Liver (tissue), 9 donors: ENCODE results near the gene BBS10. TPM values are rescaled to one million over a fixed set of nuclear protein-coding genes. Genes with fewer than 3 reads are reported as not detected.
A peak's percentile ranks its signal among the peaks of the same experiment; 100 is the strongest.

ENCODE experiments used
- DNase-seq: peaks from one replicate; pipeline ENCODE4 v3.0.0-alpha.2; 2017; ENCODE audit warnings: low spot score
- H3K27ac ChIP-seq, 2 donors: one replicate each; pipeline ENCODE4 v1.7.0; 2013; ENCODE audit warnings: inconsistent platforms in 2 of 2, low read length in 2 of 2, control low read depth in 1 of 2, low read depth in 1 of 2, mild to moderate bottlenecking in 1 of 2
- H3K27me3 ChIP-seq, 4 donors: one replicate each; pipeline versions ENCODE4 v1.6.1 to v1.7.0; 2013; ENCODE audit warnings: low read length in 3 of 4, inconsistent platforms in 1 of 4, mild to moderate bottlenecking in 1 of 4, moderate library complexity in 1 of 4; ENCODE audit not compliant: control insufficient read depth in 4 of 4, insufficient read depth in 4 of 4
- H3K36me3 ChIP-seq, 4 donors: one replicate each; pipeline versions ENCODE4 v1.6.1 to v1.7.0; 2013; ENCODE audit warnings: low read length in 3 of 4, mild to moderate bottlenecking in 3 of 4, low read depth in 1 of 4, moderate library complexity in 1 of 4; ENCODE audit not compliant: control insufficient read depth in 4 of 4, insufficient read depth in 3 of 4
- H3K4me1 ChIP-seq, 4 donors: one replicate each; pipeline versions ENCODE4 v1.6.1 to v1.7.0; 2013; ENCODE audit warnings: low read length in 3 of 4, mild to moderate bottlenecking in 3 of 4, moderate library complexity in 1 of 4; ENCODE audit not compliant: control insufficient read depth in 4 of 4, insufficient read depth in 4 of 4
- H3K4me3 ChIP-seq, 3 donors: one replicate each; pipeline versions ENCODE4 v1.6.1 to v1.7.0; 2013; ENCODE audit warnings: low read length in 3 of 3, control low read depth in 1 of 3, low read depth in 1 of 3, mild to moderate bottlenecking in 1 of 3
- H3K9ac ChIP-seq, 2 donors: one replicate each; pipeline ENCODE4 v1.7.0; 2013; ENCODE audit warnings: low read length in 2 of 2, mild to moderate bottlenecking in 2 of 2, moderate library complexity in 2 of 2, control low read depth in 1 of 2, low read depth in 1 of 2
- H3K9me3 ChIP-seq, 4 donors: one replicate each; pipeline versions ENCODE4 v1.6.1 to v1.7.0; 2013; ENCODE audit warnings: low read length in 3 of 4; ENCODE audit not compliant: control insufficient read depth in 4 of 4
- ATF3 ChIP-seq: IDR thresholded peaks from 2 replicates; pipeline ENCODE4 v1.6.1; 2016; ENCODE audit warnings: antibody characterized with exemption
- EGR1 ChIP-seq, 2 donors: IDR thresholded peaks; 2 replicates each; pipeline ENCODE4 v1.6.1; 2016 to 2018; ENCODE audit warnings: antibody characterized with exemption in 2 of 2, low read depth in 2 of 2
- FOXA1 ChIP-seq: IDR thresholded peaks from 2 replicates; pipeline ENCODE4 v1.6.1; 2016; ENCODE audit warnings: antibody characterized with exemption
- FOXA2 ChIP-seq: IDR thresholded peaks from 2 replicates; pipeline ENCODE4 v1.6.1; 2016; ENCODE audit warnings: antibody characterized with exemption
- GABPA ChIP-seq, 2 donors: IDR thresholded peaks in 1 of 2; conservative IDR thresholded peaks in 1 of 2; 2 replicates each; pipeline ENCODE4 v1.6.1; 2016; ENCODE audit warnings: antibody characterized with exemption in 2 of 2, mild to moderate bottlenecking in 1 of 2, moderate library complexity in 1 of 2
- HNF4A ChIP-seq, 2 donors: conservative IDR thresholded peaks; 2 replicates each; pipeline ENCODE4 v1.6.1; 2016; ENCODE audit warnings: antibody characterized with exemption in 2 of 2, mild to moderate bottlenecking in 2 of 2
- HNF4G ChIP-seq: IDR thresholded peaks from 2 replicates; pipeline ENCODE4 v1.6.1; 2016; ENCODE audit warnings: antibody characterized with exemption
- JUND ChIP-seq, 2 donors: IDR thresholded peaks; 2 replicates each; pipeline ENCODE4 v1.6.1; 2016; ENCODE audit warnings: antibody characterized with exemption in 2 of 2
- NR2F2 ChIP-seq: IDR thresholded peaks from 2 replicates; pipeline ENCODE4 v1.6.1; 2016; ENCODE audit warnings: antibody characterized with exemption
- RAD21 ChIP-seq, 2 donors: IDR thresholded peaks; 2 replicates each; pipeline ENCODE4 v1.6.1; 2016; ENCODE audit warnings: antibody characterized with exemption in 2 of 2, mild to moderate bottlenecking in 2 of 2
- REST ChIP-seq: IDR thresholded peaks from 2 replicates; pipeline ENCODE4 v1.6.1; 2016; ENCODE audit warnings: antibody characterized with exemption, mild to moderate bottlenecking
- RXRA ChIP-seq, 2 donors: IDR thresholded peaks; 2 replicates each; pipeline ENCODE4 v1.6.1; 2017 to 2018; ENCODE audit warnings: antibody characterized with exemption in 2 of 2, mild to moderate bottlenecking in 1 of 2
- SP1 ChIP-seq: IDR thresholded peaks from 2 replicates; pipeline ENCODE4 v1.6.1; 2018; ENCODE audit warnings: antibody characterized with exemption, mild to moderate bottlenecking
- TAF1 ChIP-seq: conservative IDR thresholded peaks from 2 replicates; pipeline ENCODE4 v1.6.1; 2016; ENCODE audit warnings: antibody characterized with exemption, mild to moderate bottlenecking
- YY1 ChIP-seq: IDR thresholded peaks from 2 replicates; pipeline ENCODE4 v1.6.1; 2016; ENCODE audit warnings: antibody characterized with exemption, mild to moderate bottlenecking
- ZBTB33 ChIP-seq: IDR thresholded peaks from 2 replicates; pipeline ENCODE4 v1.6.1; 2016; ENCODE audit warnings: antibody characterized with exemption
- WGBS: extraction: QIAGEN DNeasy Blood & Tissue Kit; methylation state at CpG from one replicate; pipeline ENCODE4 v1.1.7; 2013; 5-methylcytosine and 5-hydroxymethylcytosine counted together
- polyA plus RNA-seq, 2 donors: library from polyadenylated mRNA; stranded (reverse) in 1 of 2; unstranded in 1 of 2; fragments of 200-250 nt in 1 of 2; fragments of >200 nt in 1 of 2; fragmentation: Nextera tagmentation in 1 of 2; extraction: Ambion mirVana in 1 of 2; gene quantifications; one replicate each; pipeline versions ENCODE4 v1.2.1 to v1.2.3, GENCODE V29; 2013 to 2015
- total RNA-seq, 2 donors: library from RNA; depleted of rRNA; stranded (reverse); fragments of >200 nt; gene quantifications; one replicate each; pipeline ENCODE4 v1.2.3, GENCODE V29; 2014
- TF ChIP-seq, protein P1 (sequence below): IDR thresholded peaks from 2 replicates; pipeline ENCODE4 v1.6.1; 2016; ENCODE audit warnings: antibody characterized with exemption
- TF ChIP-seq, protein P2 (sequence below): fragments of 150-350 bp; IDR thresholded peaks from 2 replicates; pipeline ENCODE4 v1.5.1; 2017; ENCODE audit warnings: improper control_type of control experiment, low read depth, low read length; ENCODE audit not compliant: missing input control
- donor health status: healthy.
- donor health status: healthy.
- donor health status: healthy.
- donor health status: healthy.
- donor health status: healthy.

BBS10 gene
- total RNA-seq (1 to 10 TPM; 4.7 to 6.7 TPM), polyA plus RNA-seq (1 to 10 TPM; 2.5 to 3.3 TPM)

- H3K4me1 ChIP-seq, result peaks cover 2 to 29% (median 21%) of the 10 kb centered on the region in 4 donors
- H3K36me3 ChIP-seq, result no peaks in the 10 kb centered on the region
- H3K9ac ChIP-seq, result peak within 1 kb of the TSS; percentile 70 to 90
- no peaks in the 10 kb centered on the region for H3K27me3 ChIP-seq
- H3K4me3 ChIP-seq, result peak within 1 kb of the TSS; percentile 81 to 97 (median 91)
- H3K9me3 ChIP-seq, result no peaks in the 10 kb centered on the region
- no peak for TF ChIP-seq HNF4G
- no peak for TF ChIP-seq JUND (IDR thresholded peaks at IDR 0.05)
- TF ChIP-seq RXRA (IDR thresholded peaks at IDR 0.05), result peak; percentile 10 to 36
- TF ChIP-seq, protein P1, sequence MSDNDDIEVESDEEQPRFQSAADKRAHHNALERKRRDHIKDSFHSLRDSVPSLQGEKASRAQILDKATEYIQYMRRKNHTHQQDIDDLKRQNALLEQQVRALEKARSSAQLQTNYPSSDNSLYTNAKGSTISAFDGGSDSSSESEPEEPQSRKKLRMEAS, result peak; percentile 87
- TF ChIP-seq, protein P2, sequence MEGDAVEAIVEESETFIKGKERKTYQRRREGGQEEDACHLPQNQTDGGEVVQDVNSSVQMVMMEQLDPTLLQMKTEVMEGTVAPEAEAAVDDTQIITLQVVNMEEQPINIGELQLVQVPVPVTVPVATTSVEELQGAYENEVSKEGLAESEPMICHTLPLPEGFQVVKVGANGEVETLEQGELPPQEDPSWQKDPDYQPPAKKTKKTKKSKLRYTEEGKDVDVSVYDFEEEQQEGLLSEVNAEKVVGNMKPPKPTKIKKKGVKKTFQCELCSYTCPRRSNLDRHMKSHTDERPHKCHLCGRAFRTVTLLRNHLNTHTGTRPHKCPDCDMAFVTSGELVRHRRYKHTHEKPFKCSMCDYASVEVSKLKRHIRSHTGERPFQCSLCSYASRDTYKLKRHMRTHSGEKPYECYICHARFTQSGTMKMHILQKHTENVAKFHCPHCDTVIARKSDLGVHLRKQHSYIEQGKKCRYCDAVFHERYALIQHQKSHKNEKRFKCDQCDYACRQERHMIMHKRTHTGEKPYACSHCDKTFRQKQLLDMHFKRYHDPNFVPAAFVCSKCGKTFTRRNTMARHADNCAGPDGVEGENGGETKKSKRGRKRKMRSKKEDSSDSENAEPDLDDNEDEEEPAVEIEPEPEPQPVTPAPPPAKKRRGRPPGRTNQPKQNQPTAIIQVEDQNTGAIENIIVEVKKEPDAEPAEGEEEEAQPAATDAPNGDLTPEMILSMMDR, result peak; percentile 33
- no peak for TF ChIP-seq FOXA1
- peak; percentile 91 to 97 for TF ChIP-seq GABPA (IDR thresholded peaks at IDR 0.05 in 1 of 2, conservative IDR thresholded peaks at IDR 0.05 in 1 of 2)
- TF ChIP-seq EGR1 (IDR thresholded peaks at IDR 0.05; ENCODE audit: low read depth in 2 of 2), result peak in 1 of 2 donors; percentile 28
- TF ChIP-seq TAF1, result peak; percentile 53
- TF ChIP-seq NR2F2, result no peak
- no peak for TF ChIP-seq HNF4A (conservative IDR thresholded peaks at IDR 0.05)
- peak; percentile 33 for TF ChIP-seq SP1
- TF ChIP-seq RAD21 (IDR thresholded peaks at IDR 0.05), result peak; percentile 61 to 68
- TF ChIP-seq ATF3, result no peak
- peak; percentile 51 for TF ChIP-seq REST
- peak; percentile 26 for TF ChIP-seq FOXA2
- TF ChIP-seq ZBTB33, result no peak
- TF ChIP-seq YY1, result peak; percentile 78
- 2% methylated on average over 49 of the region's 49 CpGs for WGBS
- peak; percentile 86 for DNase-seq
- peak within 1 kb of the TSS; percentile 63 to 82 for H3K27ac ChIP-seq
Observed at GRCh38 chr12:76348079-76348901, at the start of gene BBS10. Gene BBS10 (minus strand): TSS chr12:76348415. CDS start chr12:76348358, 57 bp downstream.
